ENCODE results near the gene FICD. TPM values are rescaled to one million over a fixed set of nuclear protein-coding genes. Genes with fewer than 3 reads are reported as not detected.
A peak's percentile ranks its signal among the peaks of the same experiment; 100 is the strongest.

Gene FICD
- total and polyA plus RNA-seq, 4 donors, result 5.1 to 7.4 (median 5.8) TPM

- Histone ChIP-seq H3K36me3 (ENCODE audit: control insufficient read depth, insufficient read depth, low read length) (peaks cover 43% of the 10 kb centered on the region), H3K4me3 (ENCODE audit: low read depth, low read length) (peak overlapping the region; percentile 89), H3K27ac (ENCODE audit: low read depth, low read length) (no peak overlapping the region), H3K4me1 (ENCODE audit: control insufficient read depth, insufficient read depth, low read length) (peaks cover 31% of the 10 kb centered on the region), H3K27me3 (ENCODE audit: control insufficient read depth, insufficient read depth, low read length) (no peaks in the 10 kb centered on the region), H3K9me3 (ENCODE audit: control insufficient read depth, insufficient read depth, low read length) (no peaks in the 10 kb centered on the region)
- no peak for DNase-seq (ENCODE audit: low read depth in 4 of 6, low spot score in 6 of 6)
- 83% methylated on average over 4 of the region's 5 CpGs for WGBS (ENCODE audit: insufficient coverage)
Observed at GRCh38 chr12:108515916-108516315, 839 bp downstream of the FICD start.

- WGBS (ENCODE audit: insufficient coverage), result 82% methylated on average over 23 of the region's 23 CpGs
- DNase-seq (ENCODE audit: low read depth in 4 of 6, low spot score in 6 of 6), result no peak
- no peak overlapping the region for H3K4me3 ChIP-seq (ENCODE audit: low read depth, low read length)
- H3K4me1 ChIP-seq (ENCODE audit: control insufficient read depth, insufficient read depth, low read length), result peaks cover 26% of the 10 kb centered on the region
- H3K27ac ChIP-seq (ENCODE audit: low read depth, low read length), result no peak overlapping the region
- peaks cover 46% of the 10 kb centered on the region for H3K36me3 ChIP-seq (ENCODE audit: control insufficient read depth, insufficient read depth, low read length)
- no peaks in the 10 kb centered on the region for H3K27me3 ChIP-seq (ENCODE audit: control insufficient read depth, insufficient read depth, low read length)
- no peaks in the 10 kb centered on the region for H3K9me3 ChIP-seq (ENCODE audit: control insufficient read depth, insufficient read depth, low read length)
Observed at GRCh38 chr12:108516511-108517275, 1.6 kb downstream of the FICD start.

GRCh38 chr12:108517288-108518100, 2.4 kb downstream of the FICD start:
- H3K4me3 ChIP-seq (ENCODE audit: low read depth, low read length), result no peak overlapping the region
- DNase-seq (ENCODE audit: low read depth in 4 of 6, low spot score in 6 of 6), result no peak
- H3K4me1 ChIP-seq (ENCODE audit: control insufficient read depth, insufficient read depth, low read length), result peaks cover 21% of the 10 kb centered on the region
- H3K27me3 ChIP-seq (ENCODE audit: control insufficient read depth, insufficient read depth, low read length), result no peaks in the 10 kb centered on the region
- H3K36me3 ChIP-seq (ENCODE audit: control insufficient read depth, insufficient read depth, low read length), result peaks cover 49% of the 10 kb centered on the region
- 86% methylated on average over 9 of the region's 12 CpGs for WGBS (ENCODE audit: insufficient coverage)
- no peaks in the 10 kb centered on the region for H3K9me3 ChIP-seq (ENCODE audit: control insufficient read depth, insufficient read depth, low read length)
- H3K27ac ChIP-seq (ENCODE audit: low read depth, low read length), result no peak overlapping the region

- H3K27ac ChIP-seq (ENCODE audit: low read depth, low read length), result no peak overlapping the region
- H3K27me3 ChIP-seq (ENCODE audit: control insufficient read depth, insufficient read depth, low read length), result no peaks in the 10 kb centered on the region
- no peak for DNase-seq (ENCODE audit: low read depth in 4 of 6, low spot score in 6 of 6)
- no peak overlapping the region for H3K4me3 ChIP-seq (ENCODE audit: low read depth, low read length)
- H3K4me1 ChIP-seq (ENCODE audit: control insufficient read depth, insufficient read depth, low read length), result peaks cover 21% of the 10 kb centered on the region
- 96% methylated on average over 24 of the region's 24 CpGs for WGBS (ENCODE audit: insufficient coverage)
- no peaks in the 10 kb centered on the region for H3K9me3 ChIP-seq (ENCODE audit: control insufficient read depth, insufficient read depth, low read length)
- peaks cover 52% of the 10 kb centered on the region for H3K36me3 ChIP-seq (ENCODE audit: control insufficient read depth, insufficient read depth, low read length)
Observed at GRCh38 chr12:108518101-108518715, 3.1 kb downstream of the FICD start.

GRCh38 chr12:108518716-108519496, 3.8 kb downstream of the FICD start:
- WGBS (ENCODE audit: insufficient coverage), result 93% methylated on average over 35 of the region's 39 CpGs
- Histone ChIP-seq H3K36me3 (ENCODE audit: control insufficient read depth, insufficient read depth, low read length) (peaks cover 59% of the 10 kb centered on the region), H3K27me3 (ENCODE audit: control insufficient read depth, insufficient read depth, low read length) (no peaks in the 10 kb centered on the region), H3K4me3 (ENCODE audit: low read depth, low read length) (no peak overlapping the region), H3K4me1 (ENCODE audit: control insufficient read depth, insufficient read depth, low read length) (peaks cover 21% of the 10 kb centered on the region), H3K9me3 (ENCODE audit: control insufficient read depth, insufficient read depth, low read length) (no peaks in the 10 kb centered on the region), H3K27ac (ENCODE audit: low read depth, low read length) (no peak overlapping the region)
- DNase-seq (ENCODE audit: low read depth in 4 of 6, low spot score in 6 of 6), result no peak

GRCh38 chr12:108519558-108519957, 4.5 kb downstream of the FICD start:
- H3K36me3 ChIP-seq (ENCODE audit: control insufficient read depth, insufficient read depth, low read length), result peaks cover 65% of the 10 kb centered on the region
- no peak overlapping the region for H3K4me3 ChIP-seq (ENCODE audit: low read depth, low read length)
- peak in 2 of 6 donors; percentile 17 to 66 for DNase-seq (ENCODE audit: low read depth in 4 of 6, low spot score in 6 of 6)
- H3K9me3 ChIP-seq (ENCODE audit: control insufficient read depth, insufficient read depth, low read length), result no peaks in the 10 kb centered on the region
- H3K27me3 ChIP-seq (ENCODE audit: control insufficient read depth, insufficient read depth, low read length), result no peaks in the 10 kb centered on the region
- no peak overlapping the region for H3K27ac ChIP-seq (ENCODE audit: low read depth, low read length)
- WGBS (ENCODE audit: insufficient coverage), result 54% methylated on average over 3 of the region's 4 CpGs
- peaks cover 19% of the 10 kb centered on the region for H3K4me1 ChIP-seq (ENCODE audit: control insufficient read depth, insufficient read depth, low read length)

- no peak overlapping the region for H3K27ac ChIP-seq (ENCODE audit: low read depth, low read length)
- H3K4me3 ChIP-seq (ENCODE audit: low read depth, low read length), result no peak overlapping the region
- no peak for DNase-seq (ENCODE audit: low read depth in 4 of 6, low spot score in 6 of 6)
- no peaks in the 10 kb centered on the region for H3K9me3 ChIP-seq (ENCODE audit: control insufficient read depth, insufficient read depth, low read length)
- no peaks in the 10 kb centered on the region for H3K4me1 ChIP-seq (ENCODE audit: control insufficient read depth, insufficient read depth, low read length)
- H3K27me3 ChIP-seq (ENCODE audit: control insufficient read depth, insufficient read depth, low read length), result no peaks in the 10 kb centered on the region
- WGBS (ENCODE audit: insufficient coverage), result 88% methylated on average over 10 of the region's 14 CpGs
- H3K36me3 ChIP-seq (ENCODE audit: control insufficient read depth, insufficient read depth, low read length), result peaks cover 83% of the 10 kb centered on the region
Observed at GRCh38 chr12:108523365-108523764, 8.3 kb downstream of the FICD start.

GRCh38 chr12:108525681-108526080, 10.6 kb downstream of the FICD start:
- Histone ChIP-seq H3K27ac (ENCODE audit: low read depth, low read length) (no peak overlapping the region), H3K4me3 (ENCODE audit: low read depth, low read length) (no peak overlapping the region), H3K9me3 (ENCODE audit: control insufficient read depth, insufficient read depth, low read length) (no peaks in the 10 kb centered on the region), H3K27me3 (ENCODE audit: control insufficient read depth, insufficient read depth, low read length) (no peaks in the 10 kb centered on the region), H3K4me1 (ENCODE audit: control insufficient read depth, insufficient read depth, low read length) (no peaks in the 10 kb centered on the region), H3K36me3 (ENCODE audit: control insufficient read depth, insufficient read depth, low read length) (peaks cover 82% of the 10 kb centered on the region)
- WGBS (ENCODE audit: insufficient coverage), result 64% methylated on average over 5 of the region's 5 CpGs
- no peak for DNase-seq (ENCODE audit: low read depth in 4 of 6, low spot score in 6 of 6)

- no peaks in the 10 kb centered on the region for H3K9me3 ChIP-seq (ENCODE audit: control insufficient read depth, insufficient read depth, low read length)
- H3K27ac ChIP-seq (ENCODE audit: low read depth, low read length), result no peak overlapping the region
- H3K4me3 ChIP-seq (ENCODE audit: low read depth, low read length), result no peak overlapping the region
- no peaks in the 10 kb centered on the region for H3K27me3 ChIP-seq (ENCODE audit: control insufficient read depth, insufficient read depth, low read length)
- H3K36me3 ChIP-seq (ENCODE audit: control insufficient read depth, insufficient read depth, low read length), result peaks cover 79% of the 10 kb centered on the region
- DNase-seq (ENCODE audit: low read depth in 4 of 6, low spot score in 6 of 6), result no peak
- WGBS (ENCODE audit: insufficient coverage), result 36% methylated on average over 9 of the region's 10 CpGs
- no peaks in the 10 kb centered on the region for H3K4me1 ChIP-seq (ENCODE audit: control insufficient read depth, insufficient read depth, low read length)
Observed at GRCh38 chr12:108526482-108527165, 11.5 kb downstream of the FICD start.
